HepG2 (cell line): ENCODE results near the gene PNMA8B. TPM values are rescaled to one million over a fixed set of nuclear protein-coding genes. Genes with fewer than 3 reads are reported as not detected.

Source experiments
- AGO1 ChIP-seq: fragments of 200-400 bp; formaldehyde crosslinking; IDR thresholded peaks from 2 replicates; pipeline ENCODE4 v1.6.1; 2017; ENCODE audit warnings: mild to moderate bottlenecking, low read depth, low read length, moderate library complexity; ENCODE audit not compliant: poor library complexity, severe bottlenecking
- BRD4 ChIP-seq: sonication (generic); formaldehyde crosslinking; IDR thresholded peaks from 2 replicates; pipeline ENCODE4 v1.4.0; 2020; ENCODE audit warnings: missing genetic modification reagents
- CBX2 ChIP-seq, 2 experiments: fragments of 200-600 bp in 1 of 2; sonication (generic); formaldehyde crosslinking in 1 of 2; IDR thresholded peaks; 2 replicates each; pipeline versions ENCODE4 v1.7.0 to v1.8.1; 2018 to 2022; ENCODE audit warnings: low read depth in 2 of 2, low read length in 1 of 2, mild to moderate bottlenecking in 1 of 2, missing genetic modification reagents in 1 of 2
- ETV6 ChIP-seq: sonication (generic); formaldehyde crosslinking; conservative IDR thresholded peaks from 2 replicates; pipeline ENCODE4 v1.4.0; 2020; ENCODE audit warnings: missing genetic modification reagents
- GTF2F1 ChIP-seq: fragments of 150-350 bp; IDR thresholded peaks from 2 replicates; pipeline ENCODE4 v1.6.1; 2014; ENCODE audit warnings: low read length
- KLF6 ChIP-seq: IDR thresholded peaks from 2 replicates; pipeline ENCODE4 v1.8.0; 2016; ENCODE audit warnings: missing biosample characterization, missing genetic modification reagents
- MTA1 ChIP-seq: sonication (generic); formaldehyde crosslinking; IDR thresholded peaks from 2 replicates; pipeline ENCODE4 v1.4.0; 2020; ENCODE audit warnings: missing genetic modification reagents, mild to moderate bottlenecking, borderline replicate concordance
- NCOA2 ChIP-seq: sonication (generic); formaldehyde crosslinking; IDR thresholded peaks from 2 replicates; pipeline ENCODE4 v1.8.0; 2022; ENCODE audit warnings: inconsistent platforms
- PLRG1 ChIP-seq: fragments of 450-650 bp; conservative IDR thresholded peaks from 2 replicates; pipeline ENCODE4 v1.6.1; 2016
- ZKSCAN5 ChIP-seq: sonication (generic); formaldehyde crosslinking; IDR thresholded peaks from 2 replicates; pipeline ENCODE4 v1.5.1; 2020; ENCODE audit warnings: mild to moderate bottlenecking, missing genetic modification reagents
- ZNF33A ChIP-seq: sonication (generic); formaldehyde crosslinking; IDR thresholded peaks from 2 replicates; pipeline ENCODE4 v1.5.1; 2020; ENCODE audit warnings: missing genetic modification reagents, mild to moderate bottlenecking, moderate library complexity, borderline replicate concordance
- polyA plus RNA-seq, 8 experiments: library from polyadenylated mRNA; depleted of rRNA in 3 of 8; stranded (reverse) in 7 of 8; unstranded in 1 of 8; fragments of >200 nt; fragmentation: Illumina TruSeq in 4 of 8; extraction: Trizol in 4 of 8; gene quantifications; 2 replicates each; pipeline versions ENCODE4 v1.2.1 to v1.2.3, GENCODE V29; 2011 to 2016; ENCODE audit warnings: low read depth in 4 of 8, missing spikeins in 1 of 8, mixed read lengths in 1 of 8; ENCODE audit not compliant: insufficient read depth in 1 of 8
- total RNA-seq, 5 experiments: library from RNA; depleted of rRNA; stranded (reverse); fragments of >200 nt; fragmentation: Illumina TruSeq; extraction: Trizol; gene quantifications; 2 replicates each; pipeline ENCODE4 v1.2.3, GENCODE V29; 2016; ENCODE audit warnings: low read depth in 1 of 5
- TF ChIP-seq, protein P1 (sequence below): sonication (generic); formaldehyde crosslinking; IDR thresholded peaks from 2 replicates; pipeline ENCODE4 v1.5.0; 2020; ENCODE audit warnings: missing genetic modification reagents, mild to moderate bottlenecking, borderline replicate concordance
- TF ChIP-seq, protein P2 (sequence below): sonication (generic); formaldehyde crosslinking; IDR thresholded peaks from 2 replicates; pipeline ENCODE4 v1.9.0; 2021; ENCODE audit warnings: missing genetic modification reagents, borderline replicate concordance
- TF ChIP-seq, protein P3 (sequence below): sonication (generic); formaldehyde crosslinking; IDR thresholded peaks from 2 replicates; pipeline ENCODE4 v1.8.0; 2022; ENCODE audit warnings: mild to moderate bottlenecking, missing genetic modification reagents, moderate library complexity

The PNMA8B gene
- total and polyA plus RNA-seq, 2 of the 13 experiments (the other 11 are each of a cell fraction or from before 2014, with no cell fraction given), result not detected

DNA sequence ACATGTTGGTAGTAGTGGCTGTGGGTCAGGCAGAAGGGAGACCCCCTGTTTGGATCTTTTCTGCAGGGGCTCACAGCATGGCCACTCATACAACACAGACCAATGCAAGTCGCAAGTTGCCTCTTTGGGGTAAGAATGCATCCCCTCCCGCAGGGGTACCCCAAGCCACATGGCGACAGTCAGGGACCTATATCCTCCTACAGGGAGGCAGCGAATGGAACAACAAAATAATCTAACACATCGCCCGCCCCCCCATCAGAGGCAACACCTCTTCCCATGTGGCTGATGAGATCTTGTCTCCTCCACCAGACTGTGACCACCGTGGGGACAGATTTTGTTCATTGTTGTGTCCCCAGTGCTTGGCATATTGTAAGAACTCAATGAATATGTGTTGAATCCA is 40.7 kb upstream of the PNMA8B start (continued):
- TF ChIP-seq, protein P1, sequence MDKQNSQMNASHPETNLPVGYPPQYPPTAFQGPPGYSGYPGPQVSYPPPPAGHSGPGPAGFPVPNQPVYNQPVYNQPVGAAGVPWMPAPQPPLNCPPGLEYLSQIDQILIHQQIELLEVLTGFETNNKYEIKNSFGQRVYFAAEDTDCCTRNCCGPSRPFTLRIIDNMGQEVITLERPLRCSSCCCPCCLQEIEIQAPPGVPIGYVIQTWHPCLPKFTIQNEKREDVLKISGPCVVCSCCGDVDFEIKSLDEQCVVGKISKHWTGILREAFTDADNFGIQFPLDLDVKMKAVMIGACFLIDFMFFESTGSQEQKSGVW (CRISPR knock-in tag), result no peak
- no peak for TF ChIP-seq AGO1
- TF ChIP-seq, protein P2, sequence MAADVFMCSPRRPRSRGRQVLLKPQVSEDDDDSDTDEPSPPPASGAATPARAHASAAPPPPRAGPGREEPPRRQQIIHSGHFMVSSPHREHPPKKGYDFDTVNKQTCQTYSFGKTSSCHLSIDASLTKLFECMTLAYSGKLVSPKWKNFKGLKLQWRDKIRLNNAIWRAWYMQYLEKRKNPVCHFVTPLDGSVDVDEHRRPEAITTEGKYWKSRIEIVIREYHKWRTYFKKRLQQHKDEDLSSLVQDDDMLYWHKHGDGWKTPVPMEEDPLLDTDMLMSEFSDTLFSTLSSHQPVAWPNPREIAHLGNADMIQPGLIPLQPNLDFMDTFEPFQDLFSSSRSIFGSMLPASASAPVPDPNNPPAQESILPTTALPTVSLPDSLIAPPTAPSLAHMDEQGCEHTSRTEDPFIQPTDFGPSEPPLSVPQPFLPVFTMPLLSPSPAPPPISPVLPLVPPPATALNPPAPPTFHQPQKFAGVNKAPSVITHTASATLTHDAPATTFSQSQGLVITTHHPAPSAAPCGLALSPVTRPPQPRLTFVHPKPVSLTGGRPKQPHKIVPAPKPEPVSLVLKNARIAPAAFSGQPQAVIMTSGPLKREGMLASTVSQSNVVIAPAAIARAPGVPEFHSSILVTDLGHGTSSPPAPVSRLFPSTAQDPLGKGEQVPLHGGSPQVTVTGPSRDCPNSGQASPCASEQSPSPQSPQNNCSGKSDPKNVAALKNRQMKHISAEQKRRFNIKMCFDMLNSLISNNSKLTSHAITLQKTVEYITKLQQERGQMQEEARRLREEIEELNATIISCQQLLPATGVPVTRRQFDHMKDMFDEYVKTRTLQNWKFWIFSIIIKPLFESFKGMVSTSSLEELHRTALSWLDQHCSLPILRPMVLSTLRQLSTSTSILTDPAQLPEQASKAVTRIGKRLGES (CRISPR knock-in tag), result no peak
- no peak for TF ChIP-seq CBX2 (IDR thresholded peaks at IDR 0.05; ENCODE audit: low read depth, low read length)
- no peak for TF ChIP-seq CBX2 (CRISPR knock-in tag; IDR thresholded peaks at IDR 0.05; ENCODE audit: low read depth)
- TF ChIP-seq, protein P3, sequence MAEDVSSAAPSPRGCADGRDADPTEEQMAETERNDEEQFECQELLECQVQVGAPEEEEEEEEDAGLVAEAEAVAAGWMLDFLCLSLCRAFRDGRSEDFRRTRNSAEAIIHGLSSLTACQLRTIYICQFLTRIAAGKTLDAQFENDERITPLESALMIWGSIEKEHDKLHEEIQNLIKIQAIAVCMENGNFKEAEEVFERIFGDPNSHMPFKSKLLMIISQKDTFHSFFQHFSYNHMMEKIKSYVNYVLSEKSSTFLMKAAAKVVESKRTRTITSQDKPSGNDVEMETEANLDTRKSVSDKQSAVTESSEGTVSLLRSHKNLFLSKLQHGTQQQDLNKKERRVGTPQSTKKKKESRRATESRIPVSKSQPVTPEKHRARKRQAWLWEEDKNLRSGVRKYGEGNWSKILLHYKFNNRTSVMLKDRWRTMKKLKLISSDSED (CRISPR knock-in tag), result no peak
- no peak for TF ChIP-seq ZKSCAN5 (CRISPR knock-in tag)
- no peak for TF ChIP-seq KLF6 (CRISPR knock-in tag)
- no peak for TF ChIP-seq GTF2F1
- TF ChIP-seq MTA1 (CRISPR knock-in tag), result no peak
- TF ChIP-seq BRD4 (CRISPR knock-in tag), result no peak
- no peak for TF ChIP-seq NCOA2 (CRISPR knock-in tag)
- no peak for TF ChIP-seq PLRG1
- no peak for TF ChIP-seq ETV6
- TF ChIP-seq ZNF33A (CRISPR knock-in tag), result no peak
- TF ChIP-seq, all 625 proteins: peak for 0
